ENCODE results near the gene PLEKHH2. TPM values are rescaled to one million over a fixed set of nuclear protein-coding genes. Genes with fewer than 3 reads are reported as not detected.

Gene PLEKHH2
- total and polyA plus RNA-seq, 2 experiments from 2014 or later = 5.4 to 6.7 TPM

DNA sequence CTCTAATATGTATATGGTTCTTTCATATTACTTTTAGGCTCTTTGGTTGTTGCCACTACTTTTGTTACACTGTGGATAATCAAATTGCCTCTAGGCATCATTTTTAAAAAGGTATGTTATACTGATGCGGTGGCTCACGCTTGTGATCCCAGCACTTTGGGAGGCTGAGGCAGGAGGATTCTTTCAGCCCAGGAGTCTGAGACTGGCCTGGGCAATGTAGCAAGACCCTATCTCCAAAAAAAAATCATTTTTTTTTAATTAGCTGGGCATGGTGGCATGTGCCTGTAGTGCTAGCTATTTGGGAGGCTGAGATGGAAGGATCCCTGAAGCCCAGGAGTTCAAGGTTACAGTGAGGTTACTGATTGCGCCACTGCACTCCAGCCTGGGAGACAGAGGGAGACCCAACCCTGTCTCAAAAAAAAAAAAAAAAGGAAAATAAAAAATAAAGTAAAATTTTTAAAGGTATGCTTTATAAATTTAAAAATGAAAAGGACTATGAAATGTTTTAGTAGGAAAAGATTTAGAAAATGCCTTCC, 88.7 kb downstream of the PLEKHH2 start:
- no peaks in the 10 kb centered on the region for H3K36me3 Mint-ChIP-seq (ENCODE audit: low read depth)
- H3K4me1 Mint-ChIP-seq = peaks cover 21% of the 10 kb centered on the region; the same call in 2 of the 3 replicates
- Histone ChIP-seq H3K36me3 (ENCODE audit: insufficient read depth) (no peaks in the 10 kb centered on the region), H4K20me1 (replicated peaks; ENCODE audit: insufficient read depth) (no peaks in the 10 kb centered on the region), H3K4me1 (ENCODE audit: insufficient read depth) (peaks cover 28% of the 10 kb centered on the region), H2AFZ (no peak overlapping the region), H3K9me2 (ENCODE audit: insufficient read depth) (no peaks in the 10 kb centered on the region), H3K4me2 (no peak overlapping the region), H3K27ac (ENCODE audit: low read depth) (peak overlapping the region; percentile 64; the same call in 1 of the 2 replicates), H3K27me3 (ENCODE audit: insufficient read depth) (no peaks in the 10 kb centered on the region), H3F3A (replicated peaks; ENCODE audit: low read depth) (no peaks in the 10 kb centered on the region), H3K79me2 (replicated peaks; ENCODE audit: insufficient read depth) (no peaks in the 10 kb centered on the region), H3K4me3 (no peak overlapping the region)
- peaks cover 2% of the 10 kb centered on the region for H3K27me3 Mint-ChIP-seq (ENCODE audit: insufficient read depth, low read depth, poor library complexity)
- ATAC-seq = no peak
- no peak overlapping the region for H3K4me3 Mint-ChIP-seq
- H3K9me3 Mint-ChIP-seq = no peaks in the 10 kb centered on the region
- no peak overlapping the region for H3K27ac Mint-ChIP-seq
- no peak for DNase-seq (ENCODE audit: low spot score)
- TF ChIP-seq NANOG (IDR thresholded peaks at IDR 0.05; ENCODE audit: borderline replicate concordance) (no peak), STAT1 (IDR thresholded peaks at IDR 0.05; ENCODE audit: unreplicated experiment) (no peak), POLR2AphosphoS5 (IDR thresholded peaks at IDR 0.05; ENCODE audit: low read depth) (no peak), EZH2 (IDR thresholded peaks at IDR 0.05; ENCODE audit: low read depth, unreplicated experiment) (no peak), ZNF331 (CRISPR knock-in tag; IDR thresholded peaks at IDR 0.05; ENCODE audit: low read depth) (no peak), JUNB (IDR thresholded peaks at IDR 0.05; ENCODE audit: unreplicated experiment) (no peak), EZH2phosphoT487 (IDR thresholded peaks at IDR 0.05; ENCODE audit: unreplicated experiment) (no peak), ZNF114 (CRISPR knock-in tag; IDR thresholded peaks at IDR 0.05) (no peak), CREB1 (CRISPR knock-in tag; IDR thresholded peaks at IDR 0.05; ENCODE audit: low read depth) (no peak), ZNF462 (CRISPR knock-in tag; IDR thresholded peaks at IDR 0.05) (no peak)
- TF ChIP-seq, protein P1, sequence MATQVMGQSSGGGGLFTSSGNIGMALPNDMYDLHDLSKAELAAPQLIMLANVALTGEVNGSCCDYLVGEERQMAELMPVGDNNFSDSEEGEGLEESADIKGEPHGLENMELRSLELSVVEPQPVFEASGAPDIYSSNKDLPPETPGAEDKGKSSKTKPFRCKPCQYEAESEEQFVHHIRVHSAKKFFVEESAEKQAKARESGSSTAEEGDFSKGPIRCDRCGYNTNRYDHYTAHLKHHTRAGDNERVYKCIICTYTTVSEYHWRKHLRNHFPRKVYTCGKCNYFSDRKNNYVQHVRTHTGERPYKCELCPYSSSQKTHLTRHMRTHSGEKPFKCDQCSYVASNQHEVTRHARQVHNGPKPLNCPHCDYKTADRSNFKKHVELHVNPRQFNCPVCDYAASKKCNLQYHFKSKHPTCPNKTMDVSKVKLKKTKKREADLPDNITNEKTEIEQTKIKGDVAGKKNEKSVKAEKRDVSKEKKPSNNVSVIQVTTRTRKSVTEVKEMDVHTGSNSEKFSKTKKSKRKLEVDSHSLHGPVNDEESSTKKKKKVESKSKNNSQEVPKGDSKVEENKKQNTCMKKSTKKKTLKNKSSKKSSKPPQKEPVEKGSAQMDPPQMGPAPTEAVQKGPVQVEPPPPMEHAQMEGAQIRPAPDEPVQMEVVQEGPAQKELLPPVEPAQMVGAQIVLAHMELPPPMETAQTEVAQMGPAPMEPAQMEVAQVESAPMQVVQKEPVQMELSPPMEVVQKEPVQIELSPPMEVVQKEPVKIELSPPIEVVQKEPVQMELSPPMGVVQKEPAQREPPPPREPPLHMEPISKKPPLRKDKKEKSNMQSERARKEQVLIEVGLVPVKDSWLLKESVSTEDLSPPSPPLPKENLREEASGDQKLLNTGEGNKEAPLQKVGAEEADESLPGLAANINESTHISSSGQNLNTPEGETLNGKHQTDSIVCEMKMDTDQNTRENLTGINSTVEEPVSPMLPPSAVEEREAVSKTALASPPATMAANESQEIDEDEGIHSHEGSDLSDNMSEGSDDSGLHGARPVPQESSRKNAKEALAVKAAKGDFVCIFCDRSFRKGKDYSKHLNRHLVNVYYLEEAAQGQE (IDR thresholded peaks at IDR 0.05; ENCODE audit: unreplicated experiment) = no peak
- TF ChIP-seq, protein P2, sequence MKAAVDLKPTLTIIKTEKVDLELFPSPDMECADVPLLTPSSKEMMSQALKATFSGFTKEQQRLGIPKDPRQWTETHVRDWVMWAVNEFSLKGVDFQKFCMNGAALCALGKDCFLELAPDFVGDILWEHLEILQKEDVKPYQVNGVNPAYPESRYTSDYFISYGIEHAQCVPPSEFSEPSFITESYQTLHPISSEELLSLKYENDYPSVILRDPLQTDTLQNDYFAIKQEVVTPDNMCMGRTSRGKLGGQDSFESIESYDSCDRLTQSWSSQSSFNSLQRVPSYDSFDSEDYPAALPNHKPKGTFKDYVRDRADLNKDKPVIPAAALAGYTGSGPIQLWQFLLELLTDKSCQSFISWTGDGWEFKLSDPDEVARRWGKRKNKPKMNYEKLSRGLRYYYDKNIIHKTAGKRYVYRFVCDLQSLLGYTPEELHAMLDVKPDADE (IDR thresholded peaks at IDR 0.05) = no peak
- TF ChIP-seq, protein P3, sequence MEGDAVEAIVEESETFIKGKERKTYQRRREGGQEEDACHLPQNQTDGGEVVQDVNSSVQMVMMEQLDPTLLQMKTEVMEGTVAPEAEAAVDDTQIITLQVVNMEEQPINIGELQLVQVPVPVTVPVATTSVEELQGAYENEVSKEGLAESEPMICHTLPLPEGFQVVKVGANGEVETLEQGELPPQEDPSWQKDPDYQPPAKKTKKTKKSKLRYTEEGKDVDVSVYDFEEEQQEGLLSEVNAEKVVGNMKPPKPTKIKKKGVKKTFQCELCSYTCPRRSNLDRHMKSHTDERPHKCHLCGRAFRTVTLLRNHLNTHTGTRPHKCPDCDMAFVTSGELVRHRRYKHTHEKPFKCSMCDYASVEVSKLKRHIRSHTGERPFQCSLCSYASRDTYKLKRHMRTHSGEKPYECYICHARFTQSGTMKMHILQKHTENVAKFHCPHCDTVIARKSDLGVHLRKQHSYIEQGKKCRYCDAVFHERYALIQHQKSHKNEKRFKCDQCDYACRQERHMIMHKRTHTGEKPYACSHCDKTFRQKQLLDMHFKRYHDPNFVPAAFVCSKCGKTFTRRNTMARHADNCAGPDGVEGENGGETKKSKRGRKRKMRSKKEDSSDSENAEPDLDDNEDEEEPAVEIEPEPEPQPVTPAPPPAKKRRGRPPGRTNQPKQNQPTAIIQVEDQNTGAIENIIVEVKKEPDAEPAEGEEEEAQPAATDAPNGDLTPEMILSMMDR (conservative IDR thresholded peaks at IDR 0.05; ENCODE audit: low read depth in 2 of 2) = no peak
